ENCODE data around the gene TPRX2.
A peak's percentile ranks its signal among the peaks of the same experiment; 100 is the strongest.
"Not testable (repeated sequence)": the region's sequence is repeated elsewhere in the genome, so short reads cannot be mapped to it uniquely, and the experiment has no call there.

The TPRX2 gene, protein sequence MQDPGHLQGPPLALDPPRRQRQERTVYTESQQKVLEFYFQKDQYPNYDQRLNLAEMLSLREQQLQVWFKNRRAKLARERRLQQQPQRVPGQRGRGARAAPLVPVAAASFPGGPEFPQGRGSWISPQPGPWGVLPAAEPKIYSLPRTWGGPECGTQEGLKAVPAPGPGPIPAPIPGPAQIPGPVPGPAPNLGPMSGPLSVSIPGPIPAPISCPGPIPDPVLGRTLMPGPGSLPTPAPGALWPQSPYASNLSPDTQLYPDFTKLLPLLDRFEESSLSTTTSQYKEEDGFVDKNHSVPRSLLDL

DNA sequence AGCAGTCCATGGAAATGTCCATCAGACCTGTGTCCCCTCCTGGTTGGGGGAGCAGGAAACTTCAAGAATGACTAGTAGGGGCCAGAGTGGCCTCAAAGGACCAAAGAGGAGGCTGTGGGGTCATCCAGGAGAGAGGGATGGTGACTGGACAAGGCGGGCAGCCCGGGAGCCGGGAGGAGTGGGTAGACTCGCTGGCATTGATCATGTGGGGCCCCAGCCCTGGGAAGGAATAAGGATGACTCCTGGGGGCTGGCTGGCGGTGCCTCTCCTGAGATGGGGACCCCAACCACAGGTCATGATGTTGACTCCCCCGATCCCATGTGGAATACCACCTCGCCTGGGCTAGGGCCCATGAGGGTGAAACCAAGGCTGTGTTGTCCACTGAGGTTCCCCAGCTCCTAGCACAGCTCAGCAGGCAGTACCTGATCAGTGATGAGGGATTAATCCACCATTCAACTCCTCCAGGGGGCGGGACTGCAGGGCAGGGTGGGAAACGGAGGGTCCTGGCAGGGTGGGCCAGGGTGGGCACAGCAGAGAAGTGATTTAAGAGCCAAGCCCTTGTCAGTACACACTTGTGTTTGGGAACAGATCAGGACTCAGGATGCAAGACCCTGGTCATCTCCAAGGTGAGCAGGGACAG is at the start of gene TPRX2:
TPRX2 (plus strand) TSS at position 590 of the 640 bp plus-strand sequence; CDS start at position 602, 12 bp downstream.
- not testable (repeated sequence) for DNase-seq

- peak in 36 of 56 donors; percentile 0 to 62 (median 10) for DNase-seq
Measured at GRCh38 chr19:47813304-47813994, 45.6 kb upstream of the TPRX2 start.

DNA sequence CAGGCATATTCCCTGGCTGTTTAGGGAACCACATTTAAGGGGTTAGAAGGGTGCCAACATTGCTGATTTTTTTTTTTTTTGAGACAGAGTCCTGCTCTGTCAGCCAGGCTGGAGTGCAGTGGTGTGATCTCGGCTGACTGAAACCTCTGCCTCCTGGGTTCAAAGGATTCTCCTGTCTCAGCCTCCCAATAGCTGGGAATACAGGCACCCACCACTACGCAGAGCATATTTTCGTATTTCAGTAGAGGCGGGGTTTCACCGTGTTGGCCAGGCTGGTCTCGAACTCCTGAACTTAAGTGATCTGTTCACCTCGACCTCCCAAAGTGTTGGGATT is 45.1 kb upstream of the TPRX2 start:
- DNase-seq = no peak

DNA sequence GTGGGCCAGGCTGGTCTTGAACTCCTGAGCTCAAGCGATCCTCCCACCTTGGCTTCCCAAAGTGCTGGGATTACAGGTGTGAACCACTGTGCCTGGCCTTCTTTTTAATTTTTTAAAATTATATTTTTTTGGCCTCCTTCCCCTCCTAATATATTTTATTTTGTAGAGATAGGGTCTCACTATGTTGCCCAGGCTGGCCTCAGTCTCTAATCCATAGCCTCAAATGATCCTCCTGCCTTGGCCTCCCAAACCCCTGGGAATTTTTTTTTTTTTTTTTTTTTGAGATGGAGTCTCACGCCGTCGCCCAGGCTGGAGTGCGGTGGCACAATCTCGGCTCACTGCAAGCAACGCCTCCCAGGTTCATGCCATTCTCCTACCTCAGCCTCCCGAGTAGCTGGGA is 42.8 kb upstream of the TPRX2 start:
- DNase-seq = not testable (repeated sequence)

DNA sequence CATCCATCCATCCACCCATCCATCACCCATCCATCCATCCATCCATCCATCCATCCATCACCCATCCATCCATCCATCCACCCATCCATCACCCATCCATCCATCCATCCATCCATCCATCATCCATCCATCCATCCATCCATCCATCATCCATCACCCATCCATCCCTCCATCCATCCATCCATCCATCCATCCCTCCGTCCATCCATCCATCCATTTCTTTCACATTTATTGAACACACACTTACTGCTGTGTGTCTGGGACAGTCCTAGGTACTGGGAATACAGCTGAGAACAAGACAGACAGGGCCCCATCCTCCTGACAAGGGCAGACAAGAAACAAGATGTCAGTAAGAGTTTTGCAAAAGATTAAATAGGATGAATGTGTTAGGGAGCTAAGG is 40.8 kb upstream of the TPRX2 start:
- DNase-seq = not testable (repeated sequence)

GRCh38 chr19:47819858-47820257 is 39.2 kb upstream of the TPRX2 start:
- DNase-seq = no peak

- no peak for DNase-seq
Measured at GRCh38 chr19:47820410-47820809, 38.6 kb upstream of the TPRX2 start.

- DNase-seq = no peak
Measured at GRCh38 chr19:47821460-47822020, 37.5 kb upstream of the TPRX2 start, which contains the start of gene CRX. Gene CRX, plus strand, starts transcription at chr19:47821937. Its CDS starts 12,507 bp downstream, at chr19:47834444.

GRCh38 chr19:47824396-47824795 is 34.6 kb upstream of the TPRX2 start:
- no peak for DNase-seq

DNA sequence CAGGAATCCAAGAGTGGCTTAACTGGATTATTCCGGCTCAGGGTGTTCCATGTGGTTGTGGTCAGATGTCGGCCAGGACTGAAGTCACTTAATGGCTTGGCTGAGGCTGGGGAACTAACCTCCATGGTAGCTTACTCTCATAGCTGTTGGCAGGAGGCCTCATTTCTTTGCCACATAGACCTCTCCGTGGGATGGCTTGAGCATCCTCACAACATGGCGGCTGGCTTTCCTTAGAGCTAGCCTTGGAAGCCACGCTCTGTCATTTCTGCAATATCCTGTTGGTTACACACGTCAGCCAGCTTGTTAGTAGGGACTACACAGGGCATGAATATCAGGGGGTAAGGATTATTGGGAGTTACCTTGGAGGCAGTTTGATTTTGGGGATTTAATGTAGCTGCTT is 32.2 kb upstream of the TPRX2 start:
- no peak for DNase-seq

GRCh38 chr19:47832723-47833122 is 26.3 kb upstream of the TPRX2 start:
- DNase-seq = no peak

GRCh38 chr19:47836038-47836437 is 23.0 kb upstream of the TPRX2 start:
- no peak for DNase-seq

DNA sequence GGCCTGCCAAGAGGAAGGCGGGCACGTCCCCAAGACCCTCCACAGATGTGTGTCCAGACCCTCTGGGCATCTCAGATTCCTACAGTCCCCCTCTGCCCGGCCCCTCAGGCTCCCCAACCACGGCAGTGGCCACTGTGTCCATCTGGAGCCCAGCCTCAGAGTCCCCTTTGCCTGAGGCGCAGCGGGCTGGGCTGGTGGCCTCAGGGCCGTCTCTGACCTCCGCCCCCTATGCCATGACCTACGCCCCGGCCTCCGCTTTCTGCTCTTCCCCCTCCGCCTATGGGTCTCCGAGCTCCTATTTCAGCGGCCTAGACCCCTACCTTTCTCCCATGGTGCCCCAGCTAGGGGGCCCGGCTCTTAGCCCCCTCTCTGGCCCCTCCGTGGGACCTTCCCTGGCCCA is 19.6 kb upstream of the TPRX2 start:
- no peak for DNase-seq

- no peak for DNase-seq
Measured at GRCh38 chr19:47839913-47840312, 19.1 kb upstream of the TPRX2 start.

- no peak for DNase-seq
Measured at GRCh38 chr19:47842941-47843340, 16.1 kb upstream of the TPRX2 start.

DNA sequence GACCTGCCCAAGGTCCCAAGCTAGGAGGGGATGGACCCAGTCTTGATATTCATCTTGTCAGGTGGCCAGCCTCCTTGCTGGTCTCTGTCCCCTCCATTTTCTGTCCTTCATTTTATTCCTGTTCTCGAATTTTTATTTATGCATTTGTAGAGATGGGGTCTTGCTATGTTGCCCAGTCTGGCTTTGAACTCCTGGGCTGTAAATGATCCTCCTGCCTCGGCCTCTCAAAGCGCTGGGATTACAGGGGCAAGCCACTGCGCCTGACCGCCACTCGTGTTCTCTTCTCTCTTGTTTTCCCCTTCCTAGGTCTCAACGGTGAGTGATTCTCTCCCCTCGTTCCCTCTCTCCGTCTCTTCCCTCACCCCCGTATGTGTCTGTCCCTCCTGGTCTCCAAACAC is 10.6 kb upstream of the TPRX2 start:
- DNase-seq = no peak

DNA sequence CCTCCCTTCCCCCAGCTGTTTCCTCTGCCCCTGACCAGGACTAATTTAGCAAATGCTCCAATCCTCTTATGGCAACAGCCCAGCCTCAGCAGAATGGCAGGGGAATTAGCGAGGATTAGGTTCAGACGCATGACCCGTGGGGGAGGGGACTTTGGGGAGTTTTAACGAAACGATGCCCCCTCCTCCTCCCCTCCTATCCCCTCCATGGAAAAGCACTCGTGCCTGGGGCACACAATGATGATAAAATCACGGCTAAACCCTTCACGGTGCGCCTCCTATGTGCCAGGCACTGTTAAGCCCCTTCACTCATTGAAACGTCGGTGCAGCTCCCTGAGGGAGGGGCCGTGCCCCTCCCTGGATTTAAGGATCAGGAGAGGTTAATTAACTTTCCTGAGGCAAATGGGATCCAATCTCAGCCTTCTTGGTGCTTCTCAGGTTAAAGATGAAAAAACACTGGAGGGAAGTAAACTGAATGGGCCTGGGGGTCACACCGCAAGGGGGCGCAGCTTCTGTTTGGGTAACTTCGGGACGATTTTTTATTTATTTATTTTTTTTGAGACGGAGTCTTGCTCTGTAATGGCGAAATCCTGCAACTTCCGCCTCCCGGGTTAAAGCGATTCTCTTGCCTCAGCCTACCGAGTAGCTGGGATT is 10.1 kb upstream of the TPRX2 start:
- DNase-seq = no peak

DNA sequence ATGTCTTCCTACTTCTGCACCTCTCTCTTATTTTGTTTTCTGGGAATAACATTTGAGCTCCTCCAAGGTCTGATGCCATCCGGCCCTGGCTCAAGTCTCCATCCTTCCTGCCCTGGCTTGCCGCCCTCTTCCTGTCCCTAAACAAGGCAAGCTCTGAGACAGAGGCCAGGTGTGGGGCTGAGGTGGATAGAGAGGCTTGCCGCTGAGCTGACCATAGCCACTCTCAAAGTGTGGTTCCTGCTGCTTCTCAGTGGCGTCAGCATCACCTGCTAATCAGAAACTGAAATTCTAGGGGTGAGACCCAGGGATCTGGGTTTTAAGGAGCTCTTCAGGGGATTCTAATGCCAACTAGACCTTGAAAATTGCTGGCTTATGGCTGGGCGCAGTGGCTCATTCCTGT is 6.0 kb upstream of the TPRX2 start:
- no peak for DNase-seq

- no peak for DNase-seq
Measured at GRCh38 chr19:47854459-47854858, 4.6 kb upstream of the TPRX2 start.

- DNase-seq = not testable (repeated sequence)
Measured at GRCh38 chr19:47858231-47858630, 804 bp upstream of the TPRX2 start.

DNA sequence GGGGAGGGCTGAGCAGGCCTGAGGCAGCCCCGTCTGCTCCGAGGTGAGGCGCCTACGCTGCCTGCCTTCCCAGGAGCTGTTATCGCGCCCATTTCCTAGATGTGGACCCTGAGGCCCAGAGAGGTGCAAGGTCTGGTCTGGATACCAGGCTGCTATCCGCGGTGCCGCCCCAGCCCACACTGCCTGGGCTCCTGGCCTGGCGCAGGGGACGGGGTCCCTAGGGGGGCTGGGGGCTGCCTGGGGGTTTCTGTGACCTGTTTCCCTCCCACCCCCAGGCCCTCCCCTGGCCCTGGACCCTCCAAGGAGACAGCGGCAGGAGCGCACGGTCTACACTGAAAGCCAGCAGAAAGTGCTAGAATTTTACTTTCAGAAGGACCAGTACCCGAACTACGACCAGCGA is 803 bp downstream of the TPRX2 start:
- not testable (repeated sequence) for DNase-seq
